Endothelial cell of umbilical vein (primary cell): Measurements from ENCODE around the gene FTO.

Source experiments
- CTCF ChIP-seq, 2 donors: IDR thresholded peaks; 1 replicate in 1 of 2; 2 replicates in 1 of 2; pipeline ENCODE4 v1.5.1; 2011; ENCODE audit warnings: low read length in 2 of 2, mild to moderate bottlenecking in 2 of 2, moderate library complexity in 2 of 2, control low read depth in 1 of 2, inconsistent platforms in 1 of 2, low read depth in 1 of 2; ENCODE audit not compliant: insufficient read depth in 1 of 2; ENCODE audit errors: extremely low read depth in 1 of 2
- EZH2 ChIP-seq: IDR thresholded peaks from 2 replicates; pipeline ENCODE4 v1.6.1; 2012; ENCODE audit warnings: borderline replicate concordance, low read depth, mild to moderate bottlenecking, moderate library complexity, low read length, inconsistent platforms; ENCODE audit not compliant: severe bottlenecking
- FOS ChIP-seq: IDR thresholded peaks from 2 replicates; pipeline ENCODE4 v1.6.1; 2011; ENCODE audit warnings: mild to moderate bottlenecking, low read length, moderate library complexity, borderline replicate concordance; ENCODE audit not compliant: insufficient read depth
- JUN ChIP-seq: IDR thresholded peaks from 2 replicates; pipeline ENCODE4 v1.6.1; 2011; ENCODE audit warnings: borderline replicate concordance, low read depth; ENCODE audit not compliant: insufficient read length, insufficient read depth
- MYC ChIP-seq: IDR thresholded peaks from one replicate; pipeline ENCODE4 v1.6.1; 2011; ENCODE audit warnings: mild to moderate bottlenecking, low read depth, low read length
- POLR2A ChIP-seq: IDR thresholded peaks from 2 replicates; pipeline ENCODE4 v1.6.1; 2012; ENCODE audit warnings: low read depth, mild to moderate bottlenecking, control low read depth, low read length
- POLR2AphosphoS5 ChIP-seq: IDR thresholded peaks from 2 replicates; pipeline ENCODE4 v1.6.1; 2012; ENCODE audit warnings: low read depth, mild to moderate bottlenecking, control low read depth, low read length, moderate library complexity; ENCODE audit not compliant: insufficient read depth
- TF ChIP-seq, protein P1 (sequence below): IDR thresholded peaks from 2 replicates; pipeline ENCODE4 v1.6.1; 2011; ENCODE audit not compliant: insufficient read depth, insufficient read length

DNA sequence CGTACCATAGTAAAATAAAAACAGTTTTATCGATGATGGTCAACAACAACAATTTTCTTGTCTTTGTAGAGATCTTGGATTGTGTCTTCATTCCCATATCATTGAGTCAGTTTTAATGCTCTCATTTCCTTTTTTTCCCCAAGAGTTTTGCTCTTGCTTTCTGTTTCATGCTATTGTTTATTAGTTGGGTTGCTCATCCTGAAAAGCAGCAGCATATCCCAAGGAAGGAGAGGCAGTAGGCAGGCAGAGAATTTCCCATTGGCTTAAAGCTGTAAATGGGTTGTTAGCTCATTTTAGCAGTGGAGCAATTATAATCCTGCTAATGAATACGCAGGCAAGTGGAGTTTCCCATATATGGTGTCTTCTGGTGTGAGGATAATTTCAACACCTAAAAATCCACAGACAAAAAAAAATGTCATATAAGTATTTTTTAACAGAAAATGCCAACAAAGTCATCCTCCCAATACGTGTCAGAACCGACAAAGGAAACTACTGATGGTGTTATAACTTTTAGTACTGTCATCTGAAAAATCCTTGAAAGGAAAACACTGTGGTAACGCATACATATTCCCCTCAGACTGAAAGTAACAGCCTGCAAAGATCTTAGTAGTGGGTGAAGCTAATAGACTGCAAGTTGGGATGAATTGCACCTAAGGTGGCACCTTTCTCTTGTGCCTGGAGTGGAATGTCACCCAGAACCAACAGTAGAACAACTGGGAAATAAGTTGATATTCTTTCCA is 218.3 kb downstream of the FTO start:
- no peak for TF ChIP-seq MYC
- TF ChIP-seq CTCF (IDR thresholded peaks at IDR 0.05; ENCODE audit: extremely low read depth in 1 of 2, insufficient read depth in 1 of 2, low read depth in 1 of 2, low read length in 2 of 2): no peak
- TF ChIP-seq POLR2A: no peak
- no peak for TF ChIP-seq POLR2AphosphoS5
- TF ChIP-seq, protein P1, sequence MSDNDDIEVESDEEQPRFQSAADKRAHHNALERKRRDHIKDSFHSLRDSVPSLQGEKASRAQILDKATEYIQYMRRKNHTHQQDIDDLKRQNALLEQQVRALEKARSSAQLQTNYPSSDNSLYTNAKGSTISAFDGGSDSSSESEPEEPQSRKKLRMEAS: no peak
- TF ChIP-seq EZH2: no peak
- no peak for TF ChIP-seq JUN
- no peak for TF ChIP-seq FOS
